AG09319 (cell line): ENCODE data around the gene CNGA1.

Experiments used
- DNase-seq: peaks from one replicate; pipeline ENCODE4 v3.0.0-alpha.2; 2010; ENCODE audit warnings: low read depth; ENCODE audit errors: extremely low read depth
- CTCF ChIP-seq: IDR thresholded peaks from 2 replicates; pipeline ENCODE4 v1.5.1; 2011; ENCODE audit warnings: low read depth, mild to moderate bottlenecking, inconsistent platforms, low read length, moderate library complexity

The CNGA1 gene

GRCh38 chr4:48016141-48017107 lies at the start of gene CNGA1, which contains the start of gene NIPAL1:
Gene CNGA1, minus strand, starts transcription at chr4:48016681. Its CDS starts 63,992 bp downstream, at chr4:47952689.
Gene NIPAL1, plus strand, starts transcription at chr4:48016772. Its CDS starts 68 bp downstream, at chr4:48016840.
- DNase-seq: no peak
- TF ChIP-seq CTCF: peak; percentile 59

GRCh38 chr4:48065587-48066052 lies 49.1 kb upstream of the CNGA1 start:
- no peak for TF ChIP-seq CTCF
- DNase-seq: no peak

DNA sequence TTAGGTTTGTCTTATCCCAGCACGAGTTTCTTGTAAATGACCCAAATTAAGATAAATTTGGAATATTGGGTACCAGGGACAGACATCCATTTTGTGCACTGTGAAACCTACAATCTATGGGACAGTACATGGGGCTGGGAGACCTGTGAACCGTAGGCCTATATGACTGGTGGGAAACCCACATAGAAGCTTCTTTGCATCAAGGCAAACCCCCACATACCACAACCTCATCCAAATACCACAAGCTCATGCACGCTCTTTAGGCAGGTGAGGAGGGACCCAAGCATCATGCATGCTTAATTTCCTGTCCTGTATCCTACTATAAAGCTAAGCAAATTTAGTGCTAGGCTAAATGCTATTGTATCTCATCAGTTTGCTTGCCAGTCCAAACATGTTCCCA lies 47.9 kb upstream of the CNGA1 start:
- no peak for TF ChIP-seq CTCF
- DNase-seq: no peak

GRCh38 chr4:48058617-48059530 lies 42.4 kb upstream of the CNGA1 start:
- TF ChIP-seq CTCF: no peak
- DNase-seq: no peak

DNA sequence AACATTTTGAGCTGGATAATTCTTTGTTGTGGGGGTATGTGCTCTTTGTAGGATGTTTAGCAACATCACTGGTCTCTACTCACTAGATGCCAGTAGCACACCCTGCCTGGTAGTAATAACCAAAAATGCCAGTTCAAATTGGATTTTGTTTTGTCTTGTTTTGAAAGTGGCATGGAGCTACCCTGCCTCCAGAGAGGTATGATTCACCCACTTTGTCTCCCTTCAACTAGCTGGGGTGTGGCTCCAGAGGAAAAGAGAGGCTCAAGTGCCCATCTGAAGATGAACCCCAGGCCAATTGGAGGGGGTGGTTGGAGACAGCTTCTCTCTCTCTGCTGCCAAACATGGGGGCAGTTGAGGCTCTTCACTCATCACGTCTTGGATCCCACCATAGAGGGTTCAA lies 34.6 kb upstream of the CNGA1 start:
- TF ChIP-seq CTCF: no peak
- DNase-seq: no peak

DNA sequence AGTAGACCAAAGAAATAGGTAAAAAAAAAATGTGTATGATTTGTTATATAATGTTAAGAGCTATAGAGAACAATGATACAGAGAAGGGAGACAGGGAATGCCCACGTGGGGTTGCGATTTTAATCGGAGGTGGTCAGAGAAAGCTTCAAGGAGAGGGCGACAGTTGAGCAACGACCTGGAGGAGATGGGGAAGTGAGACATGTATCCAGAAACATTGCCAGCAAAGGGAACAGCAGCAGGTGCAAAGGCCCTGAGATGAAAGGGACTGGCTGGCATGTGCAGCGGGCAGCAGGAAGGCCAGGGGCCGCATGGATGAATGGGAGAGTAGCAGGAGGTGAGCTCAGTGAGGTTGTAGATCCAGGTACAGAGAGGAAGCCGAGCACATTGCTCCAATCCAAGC lies 33.0 kb upstream of the CNGA1 start:
- no peak for TF ChIP-seq CTCF
- no peak for DNase-seq
